HL-60 (cell line): ENCODE results near the gene CCDC159.

ENCODE experiments used
- POLR2AphosphoS5 ChIP-seq: IDR thresholded peaks from 2 replicates; pipeline ENCODE4 v1.6.1; 2012; ENCODE audit warnings: low read depth
- TF ChIP-seq, protein P1 (sequence below): IDR thresholded peaks from one replicate; pipeline ENCODE4 v1.5.1; 2011; ENCODE audit warnings: low read length, control low read depth, inconsistent platforms; ENCODE audit not compliant: insufficient read depth

DNA sequence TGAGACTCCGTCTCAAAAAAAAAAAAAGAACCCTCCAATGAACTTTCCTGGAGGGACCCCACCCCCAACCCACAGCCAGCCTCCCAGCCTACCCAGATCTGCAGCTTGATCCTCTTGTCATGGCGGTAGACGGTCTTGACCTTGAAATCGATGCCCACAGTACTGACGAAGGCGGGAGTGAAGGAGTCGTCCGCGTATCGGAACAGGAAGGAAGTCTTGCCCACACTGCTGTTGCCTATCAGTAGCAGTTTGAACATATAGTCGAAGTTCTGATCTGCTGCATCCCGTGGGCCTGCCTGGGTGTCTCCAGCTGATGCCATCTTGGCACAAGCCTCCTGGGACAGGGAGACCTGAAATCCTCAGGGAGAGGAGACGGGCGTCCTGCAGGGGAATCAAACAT lies 9.2 kb upstream of the CCDC159 start:
- TF ChIP-seq, protein P1, sequence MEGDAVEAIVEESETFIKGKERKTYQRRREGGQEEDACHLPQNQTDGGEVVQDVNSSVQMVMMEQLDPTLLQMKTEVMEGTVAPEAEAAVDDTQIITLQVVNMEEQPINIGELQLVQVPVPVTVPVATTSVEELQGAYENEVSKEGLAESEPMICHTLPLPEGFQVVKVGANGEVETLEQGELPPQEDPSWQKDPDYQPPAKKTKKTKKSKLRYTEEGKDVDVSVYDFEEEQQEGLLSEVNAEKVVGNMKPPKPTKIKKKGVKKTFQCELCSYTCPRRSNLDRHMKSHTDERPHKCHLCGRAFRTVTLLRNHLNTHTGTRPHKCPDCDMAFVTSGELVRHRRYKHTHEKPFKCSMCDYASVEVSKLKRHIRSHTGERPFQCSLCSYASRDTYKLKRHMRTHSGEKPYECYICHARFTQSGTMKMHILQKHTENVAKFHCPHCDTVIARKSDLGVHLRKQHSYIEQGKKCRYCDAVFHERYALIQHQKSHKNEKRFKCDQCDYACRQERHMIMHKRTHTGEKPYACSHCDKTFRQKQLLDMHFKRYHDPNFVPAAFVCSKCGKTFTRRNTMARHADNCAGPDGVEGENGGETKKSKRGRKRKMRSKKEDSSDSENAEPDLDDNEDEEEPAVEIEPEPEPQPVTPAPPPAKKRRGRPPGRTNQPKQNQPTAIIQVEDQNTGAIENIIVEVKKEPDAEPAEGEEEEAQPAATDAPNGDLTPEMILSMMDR: no peak
- no peak for TF ChIP-seq POLR2AphosphoS5
